Measurements from ENCODE around the gene LPAR1.

Gene LPAR1

GRCh38 chr9:110954822-110955291 lies 83.4 kb downstream of the LPAR1 start:
- no peak for DNase-seq (ENCODE audit: extremely low read depth, low read depth)
- TF ChIP-seq CTCF (IDR thresholded peaks at IDR 0.05; ENCODE audit: low read depth, low read length) = no peak

- no peak for DNase-seq (ENCODE audit: extremely low read depth, low read depth)
- TF ChIP-seq CTCF (IDR thresholded peaks at IDR 0.05; ENCODE audit: low read depth, low read length) = no peak
Observed at GRCh38 chr9:110952540-110952859, 85.8 kb downstream of the LPAR1 start.

- TF ChIP-seq CTCF (IDR thresholded peaks at IDR 0.05; ENCODE audit: low read depth, low read length) = no peak
- DNase-seq (ENCODE audit: extremely low read depth, low read depth) = no peak
Observed at GRCh38 chr9:110951805-110952539, 86.3 kb downstream of the LPAR1 start.

GRCh38 chr9:110950041-110950645 lies 88.1 kb downstream of the LPAR1 start:
- TF ChIP-seq CTCF (IDR thresholded peaks at IDR 0.05; ENCODE audit: low read depth, low read length) = no peak
- DNase-seq (ENCODE audit: extremely low read depth, low read depth) = no peak

GRCh38 chr9:110949081-110949480 lies 89.2 kb downstream of the LPAR1 start:
- no peak for TF ChIP-seq CTCF (IDR thresholded peaks at IDR 0.05; ENCODE audit: low read depth, low read length)
- no peak for DNase-seq (ENCODE audit: extremely low read depth, low read depth)

GRCh38 chr9:110947491-110948044 lies 90.7 kb downstream of the LPAR1 start:
- DNase-seq (ENCODE audit: extremely low read depth, low read depth) = no peak
- TF ChIP-seq CTCF (IDR thresholded peaks at IDR 0.05; ENCODE audit: low read depth, low read length) = no peak

GRCh38 chr9:110942522-110942921 lies 95.7 kb downstream of the LPAR1 start:
- no peak for TF ChIP-seq CTCF (IDR thresholded peaks at IDR 0.05; ENCODE audit: low read depth, low read length)
- DNase-seq (ENCODE audit: extremely low read depth, low read depth) = no peak
